Small intestine (tissue), 7 donors: Measurements from ENCODE around the gene PBRM1. TPM values are rescaled to one million over a fixed set of nuclear protein-coding genes. Genes with fewer than 3 reads are reported as not detected.
A peak's percentile ranks its signal among the peaks of the same experiment; 100 is the strongest.

ENCODE experiments used
- DNase-seq, 2 donors: peaks; one replicate each; pipeline versions ENCODE4 v3.0.0 to v3.0.0-alpha.2; 2013
- FAIRE-seq: peaks from 2 replicates; lab custom pipeline; 2012; peaks lifted over from hg19 to GRCh38; lab: Jason Lieb, UNC
- H3K27ac ChIP-seq, 3 donors: one replicate each; pipeline ENCODE4 v1.5.1; 2013; ENCODE audit warnings: low read length in 2 of 3, mild to moderate bottlenecking in 2 of 3, control low read depth in 1 of 3, inconsistent platforms in 1 of 3, low read depth in 1 of 3, moderate library complexity in 1 of 3
- H3K27me3 ChIP-seq, 3 donors: one replicate each; pipeline ENCODE4 v1.6.1; 2013; ENCODE audit warnings: low read length in 3 of 3, inconsistent platforms in 1 of 3; ENCODE audit not compliant: control insufficient read depth in 3 of 3, insufficient read depth in 3 of 3
- H3K36me3 ChIP-seq, 3 donors: one replicate each; pipeline ENCODE4 v1.6.1; 2013; ENCODE audit warnings: low read length in 3 of 3, inconsistent platforms in 1 of 3, low read depth in 1 of 3, mild to moderate bottlenecking in 1 of 3, moderate library complexity in 1 of 3; ENCODE audit not compliant: control insufficient read depth in 3 of 3, insufficient read depth in 2 of 3
- H3K4me1 ChIP-seq, 3 donors: one replicate each; pipeline ENCODE4 v1.6.1; 2013; ENCODE audit warnings: low read length in 2 of 3, inconsistent platforms in 1 of 3, low read depth in 1 of 3, mild to moderate bottlenecking in 1 of 3, moderate library complexity in 1 of 3; ENCODE audit not compliant: control insufficient read depth in 3 of 3, insufficient read depth in 2 of 3
- H3K4me3 ChIP-seq, 3 donors: one replicate each; pipeline ENCODE4 v1.5.1; 2013; ENCODE audit warnings: low read length in 3 of 3, control low read depth in 1 of 3, inconsistent platforms in 1 of 3, low read depth in 1 of 3, mild to moderate bottlenecking in 1 of 3, moderate library complexity in 1 of 3
- H3K9me3 ChIP-seq, 2 donors: one replicate each; pipeline ENCODE4 v1.6.1; 2013; ENCODE audit warnings: low read depth in 1 of 2, low read length in 1 of 2; ENCODE audit not compliant: control insufficient read depth in 2 of 2, insufficient read depth in 1 of 2
- WGBS, 3 donors: extraction: QIAGEN DNeasy Blood & Tissue Kit; methylation state at CpG; one replicate each; pipeline ENCODE4 v1.1.7; 2013; 5-methylcytosine and 5-hydroxymethylcytosine counted together
- polyA plus RNA-seq, 4 donors: library from polyadenylated mRNA; stranded (reverse) in 3 of 4; unstranded in 1 of 4; fragments of 200-250 nt in 3 of 4; fragments of 120-200 nt in 1 of 4; gene quantifications; one replicate each; pipeline versions ENCODE4 v1.2.1 to v1.2.3, GENCODE V29; 2013
- donor health status: healthy with polysubstance abuse.
- donor health status: control.
- donor health status: control.
- donor health status: Bipolar disorder and iron deficiency.
- donor health status: healthy.

PBRM1 gene
- polyA plus RNA-seq, 4 donors: 6.7 to 36.2 (median 12.3) TPM

- H3K4me3 ChIP-seq: no peak overlapping the region
- no peak for FAIRE-seq
- 85 to 94% (median 93%) methylated on average over 7 of the region's 7 CpGs for WGBS, 3 donors
- no peak for DNase-seq
- H3K4me1 ChIP-seq: no peaks in the 10 kb centered on the region
- H3K9me3 ChIP-seq: peaks cover 0 to 28% of the 10 kb centered on the region in 2 donors
- peaks cover 0 to 36% (median 2%) of the 10 kb centered on the region in 3 donors for H3K36me3 ChIP-seq
- no peak overlapping the region for H3K27ac ChIP-seq
- no peaks in the 10 kb centered on the region for H3K27me3 ChIP-seq
Measured at GRCh38 chr3:52722491-52722890, 36.8 kb upstream of the PBRM1 start.

- FAIRE-seq (no peak), DNase-seq (no peak)
- Histone ChIP-seq H3K4me3 (no peak overlapping the region), H3K9me3 (peaks cover 0 to 21% of the 10 kb centered on the region in 2 donors), H3K36me3 (peaks cover 0 to 39% (median 2%) of the 10 kb centered on the region in 3 donors), H3K27ac (no peak overlapping the region), H3K27me3 (no peaks in the 10 kb centered on the region), H3K4me1 (no peaks in the 10 kb centered on the region)
- 89 to 100% (median 95%) methylated on average over 1 of the region's 1 CpG for WGBS, 3 donors
Measured at GRCh38 chr3:52721730-52722008, 36.0 kb upstream of the PBRM1 start.

- Histone ChIP-seq H3K27ac (no peak overlapping the region), H3K36me3 (peaks cover 0 to 39% (median 2%) of the 10 kb centered on the region in 3 donors), H3K27me3 (no peaks in the 10 kb centered on the region), H3K4me3 (no peak overlapping the region), H3K9me3 (peaks cover 0 to 20% of the 10 kb centered on the region in 2 donors), H3K4me1 (no peaks in the 10 kb centered on the region)
- WGBS, 3 donors: 77 to 95% (median 78%) methylated on average over 6 of the region's 6 CpGs
- no peak for DNase-seq
- FAIRE-seq: no peak
Measured at GRCh38 chr3:52721002-52721729, 35.5 kb upstream of the PBRM1 start.

- H3K9me3 ChIP-seq: peaks cover 0 to 20% of the 10 kb centered on the region in 2 donors
- H3K27ac ChIP-seq: no peak overlapping the region
- no peak overlapping the region for H3K4me3 ChIP-seq
- H3K27me3 ChIP-seq: no peaks in the 10 kb centered on the region
- FAIRE-seq: no peak
- H3K36me3 ChIP-seq: peaks cover 0 to 47% (median 2%) of the 10 kb centered on the region in 3 donors
- no peak for DNase-seq
- peaks cover 0 to 4% (median 0%) of the 10 kb centered on the region in 3 donors for H3K4me1 ChIP-seq
Measured at GRCh38 chr3:52719618-52720017, 33.9 kb upstream of the PBRM1 start.

- no peak for FAIRE-seq
- 92 to 94% (median 93%) methylated on average over 11 of the region's 11 CpGs for WGBS, 3 donors
Measured at GRCh38 chr3:52715714-52716305, 30.1 kb upstream of the PBRM1 start.

GRCh38 chr3:52714335-52715302 lies 28.9 kb upstream of the PBRM1 start:
- DNase-seq: peak; percentile 83 to 84
- peak overlapping the region in 2 of 3 donors; percentile 14 to 52 for H3K4me3 ChIP-seq

More at GRCh38 chr3:52715714-52716305, 30.1 kb upstream of the PBRM1 start:
- no peak overlapping the region for H3K27ac ChIP-seq
- H3K36me3 ChIP-seq: peaks cover 0 to 40% (median 2%) of the 10 kb centered on the region in 3 donors
- H3K9me3 ChIP-seq: peaks cover 0 to 11% of the 10 kb centered on the region in 2 donors
- no peak overlapping the region for H3K4me3 ChIP-seq
- no peak for DNase-seq
- peaks cover 0 to 4% (median 0%) of the 10 kb centered on the region in 3 donors for H3K4me1 ChIP-seq
- H3K27me3 ChIP-seq: no peaks in the 10 kb centered on the region

GRCh38 chr3:52712291-52713212 lies 26.8 kb upstream of the PBRM1 start:
- WGBS, 3 donors: 92 to 93% (median 93%) methylated on average over 17 of the region's 17 CpGs
- Histone ChIP-seq H3K9me3 (no peaks in the 10 kb centered on the region), H3K4me1 (peaks cover 0 to 6% (median 0%) of the 10 kb centered on the region in 3 donors), H3K27ac (no peak overlapping the region), H3K27me3 (no peaks in the 10 kb centered on the region), H3K36me3 (peaks cover 0 to 38% (median 0%) of the 10 kb centered on the region in 3 donors), H3K4me3 (no peak overlapping the region)
- FAIRE-seq (no peak), DNase-seq (no peak)

More at GRCh38 chr3:52714335-52715302, 28.9 kb upstream of the PBRM1 start:
- FAIRE-seq: no peak
- H3K27ac ChIP-seq: peak overlapping the region in 1 of 3 donors; percentile 58
- WGBS, 3 donors: 15 to 48% (median 48%) methylated on average over 33 to 39 of the region's 39 CpGs
- peaks cover 0 to 39% (median 2%) of the 10 kb centered on the region in 3 donors for H3K36me3 ChIP-seq
- peaks cover 0 to 6% of the 10 kb centered on the region in 2 donors for H3K9me3 ChIP-seq
- peaks cover 0 to 4% (median 0%) of the 10 kb centered on the region in 3 donors for H3K4me1 ChIP-seq
- H3K27me3 ChIP-seq: no peaks in the 10 kb centered on the region
